Occipital lobe (tissue), 2 donors: ENCODE data around the gene ATP11A. TPM values are rescaled to one million over a fixed set of nuclear protein-coding genes. Genes with fewer than 3 reads are reported as not detected.
"Not testable (repeated sequence)": the region's sequence is repeated elsewhere in the genome, so short reads cannot be mapped to it uniquely, and the experiment has no call there.

Source experiments
- DNase-seq: peaks from one replicate; lab custom pipeline; 2025; lab: John Stamatoyannopoulos, UW
- total RNA-seq: library from RNA; depleted of rRNA; stranded (reverse); fragments of >200 nt; gene quantifications from one replicate; pipeline ENCODE4 v1.2.3, GENCODE V29; 2014

Gene ATP11A
- total RNA-seq, 1 donor from 2014 or later: 6.7 TPM

DNA sequence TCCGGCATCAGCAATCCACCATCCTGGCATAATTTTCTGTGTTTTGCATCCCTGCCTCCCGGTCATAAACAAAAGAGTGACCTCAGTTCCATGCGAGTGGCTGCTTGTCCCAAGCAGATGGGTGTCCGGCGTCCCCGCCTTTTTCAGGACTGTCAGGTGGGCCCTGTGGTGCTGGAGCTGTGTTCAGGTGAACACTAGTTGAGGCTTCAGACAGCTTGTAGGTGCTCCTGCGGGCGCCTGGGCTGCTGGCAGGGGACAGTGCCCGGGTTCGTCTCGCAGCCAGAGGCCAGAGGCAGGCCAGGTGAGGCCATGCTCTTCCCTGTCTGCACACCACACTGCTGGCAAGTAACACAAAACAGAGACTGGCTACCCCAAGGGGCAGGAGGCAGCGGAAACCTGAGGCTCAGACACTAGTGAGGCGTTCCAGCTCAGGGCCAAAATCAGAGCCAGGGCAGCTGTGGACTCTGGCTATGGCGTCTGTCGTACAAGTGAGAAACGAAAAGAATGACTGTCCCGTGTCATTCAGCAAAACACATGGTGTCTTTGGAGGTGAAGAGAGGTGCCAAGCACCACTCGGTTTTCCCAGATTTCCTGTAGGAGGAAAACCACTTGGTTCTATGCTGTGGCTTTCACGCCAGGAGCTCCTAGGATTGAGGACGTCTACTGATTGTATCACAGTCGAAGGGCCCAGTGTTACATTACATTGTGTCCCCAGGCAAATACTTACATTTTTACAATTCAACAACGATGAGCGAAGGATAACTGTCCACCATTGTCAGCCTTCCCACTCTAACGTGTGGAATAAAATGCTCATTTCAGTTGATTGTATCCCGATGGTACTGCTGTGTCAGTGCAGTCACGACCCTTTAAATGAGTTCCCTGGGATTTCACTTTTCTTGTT lies 104.0 kb downstream of the ATP11A start:
- no peak for DNase-seq

GRCh38 chr13:112795277-112795676 lies 105.4 kb downstream of the ATP11A start:
- no peak for DNase-seq

DNA sequence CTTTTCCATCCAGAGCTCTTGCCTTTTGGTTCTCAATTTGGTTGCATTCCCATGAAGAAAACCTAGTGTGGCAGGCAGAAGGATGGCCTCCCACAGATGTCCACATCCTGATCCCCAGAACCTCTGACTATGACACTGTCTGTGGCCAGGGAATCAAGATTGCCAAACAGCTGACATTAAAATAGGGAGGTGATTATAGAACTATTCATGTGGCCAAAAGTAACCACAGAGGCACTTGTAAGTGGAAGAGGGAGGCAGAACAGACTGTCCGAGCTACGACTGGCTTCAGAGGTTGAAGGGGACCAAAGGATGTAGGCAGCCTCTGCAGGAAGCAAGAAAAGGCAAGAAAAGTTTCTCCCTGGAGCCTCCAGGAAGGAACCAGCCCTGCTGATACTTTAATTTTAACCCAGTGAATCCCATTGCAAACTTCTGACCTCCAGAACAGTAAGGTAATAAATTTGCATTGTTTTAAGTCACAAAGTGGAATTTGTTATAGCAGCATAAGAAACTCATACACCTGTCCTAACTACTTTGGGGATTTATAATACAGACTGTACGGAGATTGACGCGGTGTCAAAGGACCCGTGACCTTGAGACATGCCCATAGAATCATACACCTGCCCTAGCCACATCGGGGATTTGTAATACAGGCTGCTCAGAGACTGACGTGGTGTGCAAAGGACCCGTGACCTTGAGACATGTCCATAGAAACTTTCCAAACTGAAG lies 106.5 kb downstream of the ATP11A start:
- DNase-seq: no peak

DNA sequence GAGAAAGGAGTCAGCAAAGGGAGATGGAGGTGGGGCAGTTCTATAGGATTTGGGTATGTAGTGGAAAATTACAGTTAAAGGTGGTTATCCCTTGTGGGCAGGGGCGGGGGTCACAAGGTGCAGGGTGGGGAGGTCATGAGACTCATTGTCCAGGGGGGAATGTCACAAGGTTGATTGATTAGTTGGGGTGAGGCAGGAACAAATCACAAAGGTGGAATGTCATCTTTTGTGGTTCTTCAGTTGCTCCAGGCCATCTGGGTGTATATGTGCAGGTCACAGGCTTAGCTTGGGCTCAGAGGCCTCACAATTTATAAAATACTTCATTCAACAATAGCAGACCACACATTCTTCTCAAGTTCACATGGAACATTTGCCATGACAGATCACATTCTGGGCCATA lies 109.6 kb downstream of the ATP11A start:
- DNase-seq: no peak

DNA sequence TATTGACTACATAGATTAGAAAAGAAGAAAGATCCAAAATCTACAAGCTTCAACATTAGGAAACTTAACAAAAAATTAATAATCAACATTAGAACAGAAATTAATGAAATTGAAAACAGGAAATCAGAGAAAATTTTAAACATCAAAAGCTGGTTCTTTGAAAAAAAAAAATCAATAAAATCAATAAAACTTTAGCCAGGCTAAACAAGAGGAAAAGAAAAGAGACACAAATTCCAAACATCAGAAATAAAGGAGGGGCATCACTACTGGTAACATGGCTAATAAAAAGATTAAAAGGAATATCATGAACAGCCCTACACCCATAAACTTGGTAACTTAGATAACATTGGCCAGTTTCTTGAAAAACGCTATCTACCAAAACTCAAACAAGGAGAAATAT lies 110.2 kb downstream of the ATP11A start:
- no peak for DNase-seq

GRCh38 chr13:112800807-112801206 lies 111.0 kb downstream of the ATP11A start:
- DNase-seq: not testable (repeated sequence)

DNA sequence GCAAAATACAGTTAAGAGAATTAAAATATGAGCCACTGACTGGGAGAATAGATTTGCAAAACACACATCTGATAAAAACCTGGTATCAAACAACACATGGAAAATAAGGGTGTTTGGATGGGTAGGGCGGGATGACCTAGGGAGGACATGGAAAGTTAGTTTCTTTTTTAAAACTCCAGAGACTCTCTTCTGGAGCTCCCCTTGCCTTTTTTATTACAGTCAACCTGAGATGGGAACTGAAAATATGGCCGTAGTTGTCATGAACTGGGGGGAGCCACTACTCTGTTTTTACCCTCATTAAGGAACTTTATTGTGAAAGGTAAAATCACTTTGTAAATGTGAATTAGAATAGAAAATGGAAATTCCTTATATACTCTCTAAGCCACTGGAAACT lies 113.0 kb downstream of the ATP11A start:
- no peak for DNase-seq

- no peak for DNase-seq
Measured at GRCh38 chr13:112803422-112803821, 113.6 kb downstream of the ATP11A start.

- no peak for DNase-seq
Measured at GRCh38 chr13:112804374-112804773, 114.5 kb downstream of the ATP11A start.

- no peak for DNase-seq
Measured at GRCh38 chr13:112806739-112807652, 117.2 kb downstream of the ATP11A start.

GRCh38 chr13:112807653-112808376 lies 118.0 kb downstream of the ATP11A start:
- no peak for DNase-seq

GRCh38 chr13:112808377-112809140 lies 118.7 kb downstream of the ATP11A start:
- DNase-seq: no peak

GRCh38 chr13:112809332-112810315 lies 119.8 kb downstream of the ATP11A start:
- DNase-seq: no peak

- no peak for DNase-seq
Measured at GRCh38 chr13:112810608-112811007, 120.8 kb downstream of the ATP11A start.

DNA sequence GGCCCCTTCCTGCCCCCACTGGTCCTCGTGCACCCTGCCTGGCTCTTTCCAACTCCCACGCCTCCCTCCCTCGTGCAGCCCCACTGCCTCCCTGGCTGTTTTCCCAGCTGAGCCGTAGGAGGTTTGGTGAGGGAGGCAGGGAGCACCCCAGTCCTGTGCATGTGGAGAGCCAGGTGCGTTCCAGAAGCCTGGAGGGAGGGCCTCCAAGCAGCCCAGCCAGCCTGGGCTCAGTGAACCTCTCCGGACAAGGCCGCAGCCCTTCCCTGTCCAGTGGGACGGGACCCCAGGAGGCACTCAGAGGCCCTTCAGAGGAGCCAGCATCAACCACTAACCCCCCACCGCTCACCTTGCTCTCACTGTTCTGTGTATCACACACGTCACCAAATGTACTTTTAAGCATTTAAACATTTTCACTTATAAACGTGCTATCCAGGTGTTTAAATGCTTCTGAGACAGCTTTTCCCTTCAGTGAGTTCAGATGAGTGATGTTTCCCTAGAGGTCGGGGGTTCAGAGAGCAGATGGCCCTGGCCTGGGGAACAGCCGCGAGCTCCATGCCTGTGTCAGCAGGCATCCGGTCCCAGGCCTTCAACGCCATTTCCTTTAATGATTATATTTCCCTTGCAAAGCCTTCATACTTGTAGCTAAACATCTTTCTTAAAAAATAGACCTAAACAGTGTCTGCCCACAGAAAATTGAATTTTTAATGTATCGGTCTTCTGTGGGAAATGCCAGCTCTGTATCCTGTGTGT lies 122.6 kb downstream of the ATP11A start:
- DNase-seq: no peak

DNA sequence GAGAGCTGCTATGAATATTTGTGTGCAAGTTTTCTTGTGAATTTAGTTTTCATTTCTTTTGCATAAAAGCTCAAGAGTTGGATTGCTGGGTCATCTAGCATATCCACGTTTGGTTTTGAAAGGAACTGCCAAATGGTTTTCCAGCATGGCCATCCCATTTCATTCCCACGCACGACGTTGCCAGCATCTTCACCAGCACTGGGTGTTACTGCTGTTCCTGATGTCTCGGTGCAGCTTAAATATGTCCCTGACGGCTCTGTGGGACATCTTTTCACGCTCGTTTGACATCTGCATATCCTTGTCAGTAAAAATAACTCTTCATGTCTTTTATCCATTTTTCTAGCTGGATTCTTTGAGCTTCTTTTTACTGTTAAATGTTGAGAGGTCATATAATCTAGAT lies 123.7 kb downstream of the ATP11A start:
- no peak for DNase-seq

- DNase-seq: no peak
Measured at GRCh38 chr13:112814905-112815585, 125.2 kb downstream of the ATP11A start.

DNA sequence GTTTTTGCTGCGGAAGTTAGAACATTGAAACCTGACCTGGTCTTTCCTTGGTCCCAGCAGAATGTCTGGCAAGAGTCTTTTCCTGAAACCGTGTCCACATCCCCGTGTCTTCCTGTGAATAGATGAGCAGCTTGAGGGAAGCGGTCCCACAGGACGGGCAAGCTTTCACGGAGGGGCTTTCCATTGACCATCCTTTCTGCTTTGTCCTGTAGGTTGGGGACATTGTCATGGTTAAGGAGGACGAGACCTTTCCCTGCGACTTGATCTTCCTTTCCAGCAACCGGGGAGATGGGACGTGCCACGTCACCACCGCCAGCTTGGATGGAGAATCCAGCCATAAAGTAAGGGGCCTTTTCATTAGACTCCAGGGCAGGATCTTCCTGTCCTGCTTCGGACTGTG lies 126.0 kb downstream of the ATP11A start:
- DNase-seq: no peak
